ENCODE measurements around the gene TVP23A. TPM values are rescaled to one million over a fixed set of nuclear protein-coding genes. Genes with fewer than 3 reads are reported as not detected.

Gene TVP23A
- total RNA-seq, 1 donor from 2014 or later = 6.9 TPM

DNA sequence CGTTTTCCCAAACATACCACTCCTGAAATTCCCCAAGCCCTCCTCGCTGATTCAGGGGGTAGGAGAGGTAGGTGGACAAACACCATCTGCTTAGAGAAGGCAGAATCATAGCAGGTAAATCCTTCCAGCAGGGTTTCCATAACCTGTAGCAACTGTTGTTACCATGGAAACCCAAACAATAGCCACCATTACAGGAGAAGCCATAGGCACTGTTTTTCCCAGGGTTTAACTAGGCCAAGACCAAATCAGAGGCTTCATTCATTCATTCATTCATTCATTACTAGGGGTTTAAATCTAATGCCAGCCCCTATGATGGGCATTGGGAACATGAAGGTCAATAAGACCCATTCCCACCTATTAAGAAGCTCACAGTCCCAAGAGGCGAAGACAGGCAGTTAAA is 32.9 kb upstream of the TVP23A start:
- Mint-ChIP-seq H3K27me3 (ENCODE audit: low read depth) (peaks cover 3% of the 10 kb centered on the region), H3K27ac (ENCODE audit: unreplicated experiment) (no peak overlapping the region), H3K4me3 (no peak overlapping the region), H3K4me1 (no peaks in the 10 kb centered on the region), H3K9me3 (no peaks in the 10 kb centered on the region), H3K36me3 (ENCODE audit: low read depth) (no peaks in the 10 kb centered on the region)
- no peak for DNase-seq (ENCODE audit: low read depth, low spot score)
- TF ChIP-seq, protein P1, sequence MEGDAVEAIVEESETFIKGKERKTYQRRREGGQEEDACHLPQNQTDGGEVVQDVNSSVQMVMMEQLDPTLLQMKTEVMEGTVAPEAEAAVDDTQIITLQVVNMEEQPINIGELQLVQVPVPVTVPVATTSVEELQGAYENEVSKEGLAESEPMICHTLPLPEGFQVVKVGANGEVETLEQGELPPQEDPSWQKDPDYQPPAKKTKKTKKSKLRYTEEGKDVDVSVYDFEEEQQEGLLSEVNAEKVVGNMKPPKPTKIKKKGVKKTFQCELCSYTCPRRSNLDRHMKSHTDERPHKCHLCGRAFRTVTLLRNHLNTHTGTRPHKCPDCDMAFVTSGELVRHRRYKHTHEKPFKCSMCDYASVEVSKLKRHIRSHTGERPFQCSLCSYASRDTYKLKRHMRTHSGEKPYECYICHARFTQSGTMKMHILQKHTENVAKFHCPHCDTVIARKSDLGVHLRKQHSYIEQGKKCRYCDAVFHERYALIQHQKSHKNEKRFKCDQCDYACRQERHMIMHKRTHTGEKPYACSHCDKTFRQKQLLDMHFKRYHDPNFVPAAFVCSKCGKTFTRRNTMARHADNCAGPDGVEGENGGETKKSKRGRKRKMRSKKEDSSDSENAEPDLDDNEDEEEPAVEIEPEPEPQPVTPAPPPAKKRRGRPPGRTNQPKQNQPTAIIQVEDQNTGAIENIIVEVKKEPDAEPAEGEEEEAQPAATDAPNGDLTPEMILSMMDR (conservative IDR thresholded peaks at IDR 0.05) = no peak

DNA sequence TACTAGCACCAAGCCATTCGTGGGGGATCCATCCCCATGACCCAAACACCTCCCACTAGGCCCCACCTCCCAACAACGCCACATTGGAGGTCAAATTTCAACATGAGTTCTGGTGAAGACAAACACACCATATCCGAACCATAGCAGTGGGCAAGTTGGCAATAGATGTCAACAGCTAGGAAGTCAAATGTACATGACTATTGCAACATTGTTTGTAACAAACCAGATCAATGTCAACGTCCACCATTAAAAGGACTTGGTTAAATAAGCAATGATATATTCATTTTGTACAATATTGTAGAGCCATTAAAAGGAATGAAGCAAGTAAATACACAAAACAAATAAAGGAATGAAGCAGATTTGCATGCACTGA is 31.9 kb upstream of the TVP23A start:
- Mint-ChIP-seq H3K9me3 (no peaks in the 10 kb centered on the region), H3K36me3 (ENCODE audit: low read depth) (no peaks in the 10 kb centered on the region), H3K27me3 (ENCODE audit: low read depth) (peaks cover 4% of the 10 kb centered on the region), H3K4me3 (no peak overlapping the region), H3K4me1 (no peaks in the 10 kb centered on the region), H3K27ac (ENCODE audit: unreplicated experiment) (no peak overlapping the region)
- DNase-seq (ENCODE audit: low read depth, low spot score) = no peak
- TF ChIP-seq, protein P1 (conservative IDR thresholded peaks at IDR 0.05) = no peak

- no peaks in the 10 kb centered on the region for H3K9me3 Mint-ChIP-seq
- H3K4me1 Mint-ChIP-seq = no peaks in the 10 kb centered on the region
- no peak overlapping the region for H3K27ac Mint-ChIP-seq (ENCODE audit: unreplicated experiment)
- no peak for DNase-seq (ENCODE audit: low read depth, low spot score)
- TF ChIP-seq, protein P1 (conservative IDR thresholded peaks at IDR 0.05) = no peak
- H3K4me3 Mint-ChIP-seq = no peak overlapping the region
- peaks cover 5% of the 10 kb centered on the region for H3K27me3 Mint-ChIP-seq (ENCODE audit: low read depth)
- no peaks in the 10 kb centered on the region for H3K36me3 Mint-ChIP-seq (ENCODE audit: low read depth)
These were observed 31.3 kb upstream of the TVP23A start for GRCh38 chr16:10849736-10850477.

DNA sequence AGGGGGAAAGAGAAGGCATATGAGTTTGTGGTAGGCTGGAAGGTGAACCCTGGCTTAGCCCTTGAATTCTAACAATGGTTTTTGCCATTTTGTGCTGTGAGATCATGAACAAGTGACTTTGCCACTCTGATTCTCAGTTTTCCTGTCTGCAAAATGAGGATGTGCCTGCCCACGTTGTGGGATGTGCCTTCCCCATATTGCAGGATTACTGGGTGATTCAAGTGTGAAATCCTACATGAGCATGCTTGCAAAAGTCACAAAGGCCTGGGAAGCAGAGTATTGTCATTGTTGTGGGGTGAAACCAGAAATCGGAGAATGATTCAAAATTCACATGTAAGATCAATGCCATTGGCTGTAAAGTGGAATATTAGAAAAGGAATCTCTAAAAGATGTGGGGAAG is 28.6 kb upstream of the TVP23A start:
- Mint-ChIP-seq H3K4me1 (no peaks in the 10 kb centered on the region), H3K9me3 (no peaks in the 10 kb centered on the region)
- TF ChIP-seq, protein P1 (conservative IDR thresholded peaks at IDR 0.05) = no peak

GRCh38 chr16:10846213-10846998 is 27.8 kb upstream of the TVP23A start:
- no peak overlapping the region for H3K27ac Mint-ChIP-seq (ENCODE audit: unreplicated experiment)
- DNase-seq (ENCODE audit: low read depth, low spot score) = no peak
- H3K27me3 Mint-ChIP-seq (ENCODE audit: low read depth) = peaks cover 8% of the 10 kb centered on the region
- H3K4me1 Mint-ChIP-seq = no peaks in the 10 kb centered on the region
- TF ChIP-seq, protein P1 (conservative IDR thresholded peaks at IDR 0.05) = no peak
- no peaks in the 10 kb centered on the region for H3K36me3 Mint-ChIP-seq (ENCODE audit: low read depth)
- no peaks in the 10 kb centered on the region for H3K9me3 Mint-ChIP-seq
- H3K4me3 Mint-ChIP-seq = no peak overlapping the region

More for the DNA sequence above, 28.6 kb upstream of the TVP23A start:
- DNase-seq (ENCODE audit: low read depth, low spot score) = no peak
- H3K27me3 Mint-ChIP-seq (ENCODE audit: low read depth) = peaks cover 5% of the 10 kb centered on the region
- H3K27ac Mint-ChIP-seq (ENCODE audit: unreplicated experiment) = no peak overlapping the region
- no peaks in the 10 kb centered on the region for H3K36me3 Mint-ChIP-seq (ENCODE audit: low read depth)
- no peak overlapping the region for H3K4me3 Mint-ChIP-seq
